Lower lobe of right lung (tissue), 2 donors: Measurements from ENCODE around the gene DNMBP. TPM values are rescaled to one million over a fixed set of nuclear protein-coding genes. Genes with fewer than 3 reads are reported as not detected.

ENCODE experiments used
- ATAC-seq, 2 donors: fragments of 200-7000 bp; cut with Tn5 transposase; one replicate each; pipeline ENCODE4 v1.9.1; 2020 to 2022; ENCODE audit warnings: mild to moderate bottlenecking in 2 of 2, moderate library complexity in 2 of 2
- DNase-seq: peaks from one replicate; pipeline ENCODE4 v3.0.0-alpha.2; 2020
- H3K27ac ChIP-seq: fragments of 200-600 bp; one replicate; pipeline ENCODE4 v1.8.0; 2022
- H3K27me3 ChIP-seq: fragments of 200-600 bp; one replicate; pipeline ENCODE4 v1.8.0; 2022; ENCODE audit warnings: low read depth
- H3K36me3 ChIP-seq: fragments of 200-600 bp; one replicate; pipeline ENCODE4 v1.8.0; 2022; ENCODE audit warnings: mild to moderate bottlenecking
- H3K4me1 ChIP-seq: fragments of 200-600 bp; one replicate; pipeline ENCODE4 v1.8.0; 2022
- H3K4me3 ChIP-seq: fragments of 200-600 bp; one replicate; pipeline ENCODE4 v1.8.0; 2022; ENCODE audit warnings: mild to moderate bottlenecking
- H3K9me3 ChIP-seq: fragments of 200-600 bp; one replicate; pipeline ENCODE4 v1.8.0; 2022
- intact Hi-C: fragments of 100-400 bp; cut with DNase I; formaldehyde crosslinking; loops from one replicate; pipeline ENCODE4 v1.11.0; 2022
- total RNA-seq: library from RNA; stranded (reverse); fragmentation: NEBNext Ultra II Directional; extraction: Animal tissue kit (Norgen Biotek cat#: 25700); gene quantifications from one replicate; pipeline ENCODE4 v1.2.1, GENCODE V29; 2021
- TF ChIP-seq, protein P1 (sequence below): fragments of 200-600 bp; IDR thresholded peaks from one replicate; pipeline ENCODE4 v1.8.0; 2022; ENCODE audit warnings: antibody characterized with exemption, mild to moderate bottlenecking
- donor health status: DM: no; HTN: yes; CAD: no; lungs with severe emphysema.

Gene DNMBP
- total RNA-seq, 1 donor from 2014 or later, result 13.7 TPM

GRCh38 chr10:99982728-99983127 lies 27.0 kb downstream of the DNMBP start:
- TF ChIP-seq, protein P1, sequence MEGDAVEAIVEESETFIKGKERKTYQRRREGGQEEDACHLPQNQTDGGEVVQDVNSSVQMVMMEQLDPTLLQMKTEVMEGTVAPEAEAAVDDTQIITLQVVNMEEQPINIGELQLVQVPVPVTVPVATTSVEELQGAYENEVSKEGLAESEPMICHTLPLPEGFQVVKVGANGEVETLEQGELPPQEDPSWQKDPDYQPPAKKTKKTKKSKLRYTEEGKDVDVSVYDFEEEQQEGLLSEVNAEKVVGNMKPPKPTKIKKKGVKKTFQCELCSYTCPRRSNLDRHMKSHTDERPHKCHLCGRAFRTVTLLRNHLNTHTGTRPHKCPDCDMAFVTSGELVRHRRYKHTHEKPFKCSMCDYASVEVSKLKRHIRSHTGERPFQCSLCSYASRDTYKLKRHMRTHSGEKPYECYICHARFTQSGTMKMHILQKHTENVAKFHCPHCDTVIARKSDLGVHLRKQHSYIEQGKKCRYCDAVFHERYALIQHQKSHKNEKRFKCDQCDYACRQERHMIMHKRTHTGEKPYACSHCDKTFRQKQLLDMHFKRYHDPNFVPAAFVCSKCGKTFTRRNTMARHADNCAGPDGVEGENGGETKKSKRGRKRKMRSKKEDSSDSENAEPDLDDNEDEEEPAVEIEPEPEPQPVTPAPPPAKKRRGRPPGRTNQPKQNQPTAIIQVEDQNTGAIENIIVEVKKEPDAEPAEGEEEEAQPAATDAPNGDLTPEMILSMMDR, result no peak
- Histone ChIP-seq H3K27me3 (no peaks in the 10 kb centered on the region), H3K4me1 (peaks cover 28% of the 10 kb centered on the region), H3K36me3 (no peaks in the 10 kb centered on the region), H3K9me3 (no peaks in the 10 kb centered on the region), H3K27ac (peak overlapping the region; percentile 60), H3K4me3 (no peak overlapping the region)
- no peak for DNase-seq
- ATAC-seq, result no peak
- intact Hi-C loops, result no loop called here

- ATAC-seq (no peak), DNase-seq (no peak)
- peak overlapping the region; percentile 6 for H3K27ac ChIP-seq
- intact Hi-C loops, result no loop called here
- H3K4me3 ChIP-seq, result no peak overlapping the region
- no peaks in the 10 kb centered on the region for H3K9me3 ChIP-seq
- TF ChIP-seq, protein P1, result no peak
- H3K27me3 ChIP-seq, result no peaks in the 10 kb centered on the region
- H3K4me1 ChIP-seq, result peaks cover 36% of the 10 kb centered on the region
- H3K36me3 ChIP-seq, result no peaks in the 10 kb centered on the region
These were observed 28.1 kb downstream of the DNMBP start for GRCh38 chr10:99981581-99982199.

- H3K4me3 ChIP-seq, result no peak overlapping the region
- peaks cover 44% of the 10 kb centered on the region for H3K4me1 ChIP-seq
- intact Hi-C loops, result no loop called here
- H3K27me3 ChIP-seq, result no peaks in the 10 kb centered on the region
- H3K36me3 ChIP-seq, result no peaks in the 10 kb centered on the region
- no peak overlapping the region for H3K27ac ChIP-seq
- TF ChIP-seq, protein P1, result no peak
- no peaks in the 10 kb centered on the region for H3K9me3 ChIP-seq
- DNase-seq (no peak), ATAC-seq (no peak)
These were observed 30.6 kb downstream of the DNMBP start for GRCh38 chr10:99979066-99979685.

- H3K4me1 ChIP-seq, result peaks cover 32% of the 10 kb centered on the region
- H3K27me3 ChIP-seq, result no peaks in the 10 kb centered on the region
- H3K27ac ChIP-seq, result no peak overlapping the region
- H3K9me3 ChIP-seq, result no peaks in the 10 kb centered on the region
- no peak for ATAC-seq
- TF ChIP-seq, protein P1, result no peak
- no peak for DNase-seq
- intact Hi-C loops, result no loop called here
- no peak overlapping the region for H3K4me3 ChIP-seq
- H3K36me3 ChIP-seq, result no peaks in the 10 kb centered on the region
These were observed 31.8 kb downstream of the DNMBP start for GRCh38 chr10:99977916-99978315.

DNA sequence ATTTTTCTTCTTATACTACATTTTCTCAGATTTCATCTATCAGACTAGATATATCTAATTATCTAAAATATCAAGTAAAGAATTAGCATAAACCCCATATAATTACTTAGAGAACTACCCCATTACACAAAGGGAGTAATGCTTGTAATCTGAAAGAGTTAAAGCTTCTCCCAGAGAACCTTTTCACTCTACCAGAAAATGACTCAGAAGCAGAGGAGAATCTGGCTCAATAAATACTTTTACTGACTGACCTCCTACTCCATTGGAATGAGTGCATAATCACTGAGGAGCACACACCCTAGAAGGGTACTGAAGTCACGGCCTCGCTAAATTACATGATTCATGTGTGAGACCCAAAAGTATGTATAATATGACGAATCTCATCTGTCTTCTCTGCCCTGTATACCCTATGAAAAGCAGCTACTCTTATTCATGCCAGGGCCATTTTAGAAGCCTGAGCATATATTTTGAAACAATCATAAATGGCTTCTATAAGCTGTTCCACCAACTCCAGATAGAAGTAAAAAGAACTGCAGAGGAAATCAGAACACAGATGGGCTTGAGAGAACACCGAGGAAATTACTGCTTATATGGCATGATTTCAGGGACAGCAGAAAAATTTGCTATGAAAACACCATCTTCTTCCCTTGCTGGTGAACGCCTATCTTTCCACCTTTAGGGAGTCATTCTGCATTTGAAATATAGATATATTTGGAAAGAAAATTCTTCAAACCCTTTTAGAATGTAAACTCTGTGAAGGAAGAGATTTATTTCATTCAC lies 32.7 kb downstream of the DNMBP start:
- Histone ChIP-seq H3K9me3 (no peaks in the 10 kb centered on the region), H3K4me3 (no peak overlapping the region), H3K27me3 (no peaks in the 10 kb centered on the region), H3K27ac (peak overlapping the region; percentile 50), H3K36me3 (no peaks in the 10 kb centered on the region), H3K4me1 (peaks cover 23% of the 10 kb centered on the region)
- TF ChIP-seq, protein P1, result no peak
- no peak for DNase-seq
- intact Hi-C loops, result no loop called here
- ATAC-seq, result peak; percentile 47 to 73
